SW 1271 (cell line): Measurements from ENCODE around the gene JUN.
"Not testable (repeated sequence)": the region's sequence is repeated elsewhere in the genome, so short reads cannot be mapped to it uniquely, and the experiment has no call there.

Experiments used
- DNase-seq, 2 experiments: peaks; one replicate each; lab custom pipeline; 2025; lab: John Stamatoyannopoulos, UW

The JUN gene

DNA sequence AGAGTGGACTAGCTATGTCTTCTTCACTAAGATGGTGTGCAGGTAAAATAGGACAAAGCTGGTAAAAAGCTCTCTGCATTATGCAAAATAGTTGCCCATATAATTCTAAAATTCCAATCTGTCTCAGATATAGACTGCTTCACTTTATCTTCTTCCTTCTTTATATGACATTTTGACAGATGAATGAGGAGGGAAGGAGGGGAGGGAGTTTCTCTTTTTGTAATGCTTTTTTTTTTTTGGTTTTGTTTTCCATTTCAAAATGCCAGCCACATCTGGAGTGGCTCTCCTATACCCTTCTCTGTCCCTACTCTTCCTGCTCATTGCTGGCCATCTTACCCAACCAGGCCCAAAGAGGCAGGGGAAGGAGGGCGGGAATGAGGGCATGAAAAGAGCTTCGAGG is 24.2 kb upstream of the JUN start:
- no peak for DNase-seq

DNA sequence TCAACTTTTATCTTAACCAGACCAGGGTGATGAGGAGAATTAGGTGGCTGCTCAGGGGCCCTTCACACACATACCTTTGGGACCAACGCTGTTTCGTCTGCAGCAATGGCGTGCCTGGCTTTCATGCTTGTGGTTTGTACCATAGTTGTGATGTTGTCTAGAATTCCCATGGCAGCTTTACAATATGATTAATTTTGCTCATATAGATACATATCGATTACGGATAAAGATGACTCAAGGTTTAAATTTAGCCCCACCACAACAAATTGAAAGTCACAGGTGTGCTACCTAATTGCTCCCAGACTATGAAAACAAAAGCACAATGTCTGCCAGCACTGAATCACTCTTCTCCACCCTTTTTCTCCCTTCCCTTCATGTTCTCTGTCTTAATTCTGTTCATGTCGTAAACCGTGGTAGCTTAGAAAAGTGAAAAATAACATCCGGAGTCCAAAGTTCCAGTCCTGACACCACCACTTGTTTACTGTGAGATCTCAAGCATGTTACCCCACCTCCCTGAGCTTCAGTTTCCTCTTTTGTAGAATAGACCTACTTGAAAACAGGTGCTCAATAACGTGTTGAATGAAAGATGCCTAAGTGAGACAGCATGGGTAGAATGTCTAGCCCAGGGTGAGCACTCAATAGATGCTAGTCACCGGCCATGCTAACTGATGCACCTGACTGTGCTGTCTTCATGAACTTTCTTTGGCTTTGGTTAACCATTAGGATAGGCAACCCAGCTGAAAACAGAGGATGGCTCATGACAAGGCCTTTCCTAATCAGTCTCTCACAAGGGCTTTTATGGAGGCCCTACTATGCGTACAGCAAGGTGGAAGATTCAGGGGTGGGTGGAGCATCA is 22.1 kb upstream of the JUN start:
- no peak for DNase-seq

DNA sequence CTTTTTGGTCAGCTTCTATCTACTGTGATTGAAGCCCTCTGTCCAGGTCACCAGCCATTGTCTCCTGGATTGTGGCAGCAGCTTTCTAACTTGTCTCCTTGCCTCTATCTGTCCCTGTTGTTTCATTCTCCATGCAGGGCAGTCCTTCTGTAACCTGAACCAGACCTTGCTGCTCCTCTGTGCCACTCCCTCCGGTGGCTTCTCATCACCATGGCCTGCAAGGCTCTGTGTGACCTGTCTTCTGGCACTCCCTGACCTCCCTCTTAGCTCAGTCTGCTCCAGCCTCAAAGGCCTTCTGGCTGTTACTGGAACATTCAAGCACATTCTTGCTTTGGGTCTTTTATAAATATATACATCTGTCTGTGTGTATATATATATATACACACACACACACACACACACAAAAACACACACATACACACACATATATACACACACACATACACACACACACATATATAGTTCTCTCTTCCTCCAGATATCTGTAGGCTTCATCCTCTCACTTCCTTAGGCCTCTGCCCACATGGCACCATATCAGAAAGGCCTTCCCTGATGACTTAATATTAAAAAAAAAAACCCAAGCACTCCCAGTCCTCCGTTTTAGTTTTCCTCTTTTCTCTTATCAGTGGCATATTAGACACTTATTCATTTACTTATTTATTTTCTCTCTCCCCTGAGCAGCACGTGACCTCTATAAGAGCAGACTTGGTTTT is 21.2 kb upstream of the JUN start:
- no peak for DNase-seq

DNA sequence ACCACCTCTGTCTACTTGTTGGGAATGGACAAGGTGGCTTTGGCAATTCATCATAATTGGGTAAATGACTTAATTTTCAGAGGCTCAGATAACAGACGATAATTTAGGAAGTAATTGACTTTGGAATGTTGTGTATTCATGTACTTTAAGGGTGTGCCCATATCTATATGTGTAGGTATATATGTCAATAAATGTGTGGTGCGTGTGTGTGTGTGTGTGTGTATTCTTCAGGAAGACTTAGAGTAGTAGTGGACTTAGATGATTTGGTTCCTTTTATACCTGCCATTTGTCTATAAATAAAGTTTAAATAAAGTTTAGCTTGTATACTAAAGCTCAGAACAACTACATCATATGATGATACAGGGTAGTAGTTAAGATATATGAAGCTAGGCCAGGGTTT is 20.0 kb upstream of the JUN start:
- no peak for DNase-seq

DNA sequence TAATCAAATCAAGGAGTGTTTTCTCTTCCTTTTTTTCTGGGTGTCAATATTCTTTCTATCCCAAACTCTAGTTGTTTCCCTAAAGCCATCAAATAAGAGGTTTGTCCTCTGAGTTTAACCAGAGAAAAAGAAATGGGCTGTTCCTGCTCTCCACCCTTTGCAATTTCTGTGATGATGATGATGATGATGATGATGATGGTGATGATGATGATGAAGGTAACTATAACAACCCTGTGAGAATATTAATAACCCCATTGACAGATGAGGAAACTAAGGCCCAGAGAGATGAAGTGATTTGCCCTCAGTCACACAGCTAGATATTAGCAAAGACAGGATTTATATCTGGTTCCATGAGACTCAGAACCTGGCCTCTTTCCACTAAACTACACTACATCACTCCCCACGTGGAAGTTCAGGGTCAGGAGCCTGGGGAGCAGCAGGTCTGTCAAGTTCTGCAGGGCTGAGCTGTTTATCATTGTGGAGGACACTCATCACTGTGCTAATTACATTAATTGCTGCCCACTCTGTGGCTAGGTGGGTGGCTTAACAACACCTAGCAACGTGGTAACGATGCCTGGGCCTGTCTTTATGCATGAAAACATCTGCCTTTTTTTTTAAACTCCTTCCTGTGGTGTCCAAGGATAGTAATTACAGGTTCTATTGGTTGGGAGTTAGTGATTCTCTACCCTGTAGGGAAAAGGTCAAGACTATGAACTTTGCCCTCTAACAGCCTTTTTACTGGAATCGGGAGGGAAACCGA is 19.0 kb upstream of the JUN start:
- DNase-seq = no peak

DNA sequence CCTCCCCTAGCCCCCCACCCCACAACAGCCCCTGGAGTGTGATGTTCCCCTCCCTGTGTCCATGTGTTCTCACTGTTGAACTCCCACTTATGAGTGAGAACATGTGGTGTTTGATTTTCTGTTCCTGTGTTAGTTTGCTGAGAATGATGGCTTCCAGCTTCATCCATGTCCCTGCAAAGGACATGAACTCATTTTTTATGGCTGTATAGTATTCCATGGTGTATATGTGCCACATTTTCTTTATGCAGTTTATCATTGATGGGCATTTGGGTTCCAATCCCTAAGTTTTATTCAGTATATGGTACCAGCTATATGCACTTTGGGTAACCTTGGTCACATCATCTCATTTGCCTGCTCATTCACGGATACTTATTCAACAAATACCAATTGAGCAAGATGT is 17.4 kb upstream of the JUN start:
- not testable (repeated sequence) for DNase-seq

DNA sequence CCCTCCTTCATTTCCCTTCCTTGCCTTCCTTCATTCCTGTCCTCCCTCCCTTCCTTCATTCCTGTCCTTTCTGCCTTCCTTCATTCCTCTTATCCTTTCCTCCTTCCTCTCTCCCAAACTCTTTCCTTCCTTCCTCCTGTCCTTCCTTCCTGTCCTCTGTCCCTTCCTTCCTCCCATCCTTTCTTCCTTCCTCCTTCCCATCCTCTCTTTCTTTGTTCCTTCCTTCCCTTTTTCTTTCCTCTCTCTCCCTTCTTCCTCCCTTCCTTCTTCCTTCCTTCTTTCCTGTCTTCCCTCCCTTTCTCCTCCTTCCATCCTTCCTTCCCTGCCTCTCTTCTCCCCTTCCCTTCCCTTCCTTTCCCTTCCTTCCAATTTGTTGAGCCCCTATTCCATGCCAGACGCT is 15.8 kb upstream of the JUN start:
- DNase-seq = no peak

DNA sequence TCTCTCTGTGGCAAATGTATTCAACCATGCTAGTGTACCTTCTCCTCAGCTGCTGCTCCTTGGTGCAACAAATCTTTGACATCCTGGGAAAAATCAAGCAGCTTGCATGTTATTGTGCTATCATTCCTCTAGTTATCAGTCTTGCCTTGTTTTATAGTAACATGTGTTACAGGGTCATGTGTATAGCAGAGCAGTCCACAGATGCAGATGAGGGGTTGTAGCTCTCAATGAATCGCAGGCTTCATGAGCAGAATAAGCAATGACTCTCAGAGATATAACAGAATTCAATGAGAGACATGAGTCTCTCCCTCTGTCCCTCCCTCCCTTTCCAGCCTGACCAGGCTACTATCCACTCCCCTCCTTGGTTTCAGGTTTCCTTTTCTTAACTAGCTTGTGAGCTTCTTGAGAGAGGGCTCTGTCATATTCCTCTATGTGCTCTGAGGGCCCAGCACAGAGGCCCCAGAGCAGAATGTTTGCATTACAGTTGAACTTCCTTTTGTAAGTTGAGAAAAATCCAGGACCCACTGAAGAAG is 15.1 kb upstream of the JUN start:
- DNase-seq = no peak

DNA sequence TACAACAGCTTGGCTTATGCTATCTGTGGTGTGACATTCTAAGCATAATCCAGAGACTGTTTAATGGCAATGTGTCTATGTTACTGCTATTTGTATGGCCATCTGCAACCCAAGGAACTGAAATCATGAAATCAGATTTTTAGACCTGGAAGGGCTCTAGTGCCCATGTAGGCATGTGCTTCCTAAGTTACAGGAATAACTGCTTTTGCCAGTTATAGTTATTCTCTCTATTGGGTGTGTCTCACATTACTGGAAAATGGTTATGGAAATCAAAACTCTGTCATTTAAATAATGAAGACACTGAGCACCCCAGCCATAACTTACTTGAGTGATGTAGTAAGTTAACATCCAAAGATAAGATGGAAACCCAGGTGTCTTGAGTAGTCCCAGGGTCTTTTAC is 12.6 kb upstream of the JUN start:
- DNase-seq = no peak

DNA sequence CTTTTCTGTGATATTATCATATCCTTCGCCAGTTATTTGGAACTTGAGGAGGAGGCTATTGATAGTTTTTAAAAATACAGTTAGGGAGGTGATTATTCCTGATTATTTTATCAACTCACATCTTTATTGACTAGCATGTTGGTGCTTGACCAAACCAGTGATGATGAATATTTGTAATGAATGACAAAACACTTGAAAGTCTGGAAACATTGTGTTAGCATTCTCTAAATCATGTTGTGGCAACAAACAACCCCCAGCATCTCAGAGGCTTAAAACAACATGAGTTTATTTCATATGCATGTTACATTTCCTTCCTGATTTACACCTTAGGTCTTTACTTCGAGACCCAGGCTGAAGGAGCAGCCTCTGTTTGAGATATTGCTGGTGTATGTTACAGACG is 10.7 kb upstream of the JUN start:
- no peak for DNase-seq

DNA sequence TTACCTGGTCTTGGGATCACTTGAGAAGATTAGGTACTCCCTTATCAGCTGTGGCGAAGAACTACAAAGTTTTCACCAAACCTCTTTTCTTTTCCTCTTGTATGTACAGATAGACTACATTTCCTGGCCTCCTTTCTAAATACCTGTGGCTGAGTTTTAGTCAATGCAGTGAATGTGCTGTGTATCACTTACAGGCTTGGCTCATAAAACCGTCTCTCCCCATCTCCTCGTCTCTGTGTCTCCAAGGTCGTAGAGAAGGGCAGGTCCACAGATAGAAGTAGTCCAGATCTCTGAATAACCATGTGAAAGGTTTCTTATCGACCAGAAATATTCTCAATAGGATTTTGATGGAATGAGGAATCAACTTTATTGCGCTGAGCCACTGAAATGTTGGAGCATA is 9.0 kb upstream of the JUN start:
- DNase-seq = no peak

DNA sequence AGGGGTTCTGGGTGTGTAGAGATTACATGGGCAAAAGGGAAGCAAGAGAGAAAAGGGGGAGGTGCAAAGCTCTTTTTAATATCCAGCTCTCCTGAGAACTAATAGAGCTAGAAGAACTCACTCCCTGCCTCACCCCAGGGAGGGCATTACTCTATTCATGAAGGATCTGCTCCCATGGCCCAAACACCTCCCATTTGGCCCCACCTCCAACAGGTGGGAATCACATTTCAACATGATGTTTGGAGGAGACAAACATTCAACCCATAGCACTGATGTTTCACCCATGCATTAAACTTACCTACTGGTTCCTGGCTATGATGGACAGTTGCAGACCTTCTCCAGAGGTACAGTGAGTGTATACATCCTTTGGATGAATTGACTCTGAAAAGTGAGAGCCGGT is 7.3 kb upstream of the JUN start:
- no peak for DNase-seq

DNA sequence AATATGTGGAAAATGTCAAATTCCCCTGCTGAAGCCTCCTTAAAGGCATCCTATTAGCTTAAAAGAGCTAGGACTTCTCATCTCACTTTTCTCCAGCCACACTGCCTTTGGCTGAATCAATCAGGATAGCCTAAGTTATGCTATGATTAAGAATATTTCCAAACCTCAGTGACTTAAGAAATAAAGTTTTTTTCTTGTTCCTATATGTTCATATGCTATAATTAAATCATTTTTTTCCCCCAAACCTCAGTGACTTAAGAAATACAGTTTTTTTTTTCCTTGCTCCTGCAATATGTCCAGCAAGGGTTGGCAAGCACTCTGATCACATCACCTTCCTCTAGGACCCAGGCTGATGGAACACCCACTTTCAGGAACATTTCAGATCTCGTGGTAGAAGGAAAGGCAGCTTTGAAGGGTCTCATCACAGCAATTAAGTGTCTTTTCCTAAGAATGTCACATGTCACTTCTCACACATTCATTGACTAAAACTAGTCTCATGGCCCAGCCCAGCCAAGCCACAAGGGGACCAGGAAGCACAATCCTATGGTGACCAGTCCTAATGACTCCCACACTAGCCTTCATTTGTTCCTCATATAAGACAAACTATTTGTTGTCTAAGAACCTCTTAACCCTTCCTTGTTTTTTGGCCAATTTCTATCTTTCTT is 6.3 kb upstream of the JUN start:
- no peak for DNase-seq

DNA sequence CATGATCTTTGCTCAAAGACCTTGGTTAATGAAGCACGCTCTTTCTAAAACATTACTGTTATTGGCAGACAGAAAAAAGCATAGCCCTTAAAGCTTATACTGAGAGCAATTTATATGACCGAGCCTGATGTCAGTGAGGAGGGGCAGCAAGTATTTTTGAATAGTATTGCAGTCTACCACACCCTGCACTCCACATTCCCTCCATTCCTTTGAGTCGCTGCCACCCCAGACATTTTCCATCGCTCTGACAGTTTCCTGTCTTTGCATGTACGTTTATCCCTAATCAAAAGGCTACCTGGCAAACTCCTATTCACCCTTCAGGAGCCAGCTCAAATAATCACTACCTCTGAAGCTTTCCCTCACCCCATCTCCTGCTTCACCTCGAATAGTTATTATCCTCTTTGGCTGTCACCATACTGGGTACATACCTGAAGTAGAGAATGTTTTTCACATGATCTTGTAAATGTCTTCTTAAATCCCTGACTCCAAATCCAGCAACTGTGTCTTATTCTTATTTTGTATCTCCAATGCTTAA is 5.5 kb upstream of the JUN start:
- DNase-seq = no peak

DNA sequence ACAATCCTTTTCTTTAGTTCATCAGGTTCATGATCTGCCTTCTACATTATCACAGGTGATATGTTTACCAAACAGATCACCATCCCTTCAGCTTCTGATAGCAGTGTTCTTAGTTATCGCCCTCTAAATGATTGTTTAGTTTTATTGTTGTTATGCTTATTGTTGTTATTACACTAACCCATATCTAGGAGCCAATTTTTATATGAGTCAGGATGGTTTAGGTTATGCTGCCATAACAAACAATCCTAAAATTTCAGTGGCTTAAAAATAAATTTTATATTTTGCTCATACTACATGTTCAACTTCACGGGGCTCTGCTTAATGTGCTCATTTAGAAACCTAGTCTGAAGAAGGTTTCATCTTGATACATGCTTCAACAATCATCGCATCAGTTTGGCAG is 4.4 kb upstream of the JUN start:
- DNase-seq = no peak

DNA sequence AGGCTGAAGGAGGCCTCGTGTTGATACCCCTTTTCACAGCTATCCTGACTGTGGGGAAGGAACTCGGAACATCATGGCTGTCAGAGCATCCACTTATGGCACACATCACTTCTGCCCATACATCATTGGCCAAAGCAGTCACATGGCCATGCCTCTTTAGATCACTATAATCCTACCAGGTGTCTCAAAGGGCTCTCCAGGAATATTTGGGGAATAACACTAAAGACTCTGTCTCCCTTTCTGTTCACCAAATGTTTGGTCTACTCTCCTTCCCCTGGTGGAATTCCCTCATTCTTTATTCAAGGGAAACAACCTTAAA is 3.0 kb upstream of the JUN start:
- DNase-seq = no peak

DNA sequence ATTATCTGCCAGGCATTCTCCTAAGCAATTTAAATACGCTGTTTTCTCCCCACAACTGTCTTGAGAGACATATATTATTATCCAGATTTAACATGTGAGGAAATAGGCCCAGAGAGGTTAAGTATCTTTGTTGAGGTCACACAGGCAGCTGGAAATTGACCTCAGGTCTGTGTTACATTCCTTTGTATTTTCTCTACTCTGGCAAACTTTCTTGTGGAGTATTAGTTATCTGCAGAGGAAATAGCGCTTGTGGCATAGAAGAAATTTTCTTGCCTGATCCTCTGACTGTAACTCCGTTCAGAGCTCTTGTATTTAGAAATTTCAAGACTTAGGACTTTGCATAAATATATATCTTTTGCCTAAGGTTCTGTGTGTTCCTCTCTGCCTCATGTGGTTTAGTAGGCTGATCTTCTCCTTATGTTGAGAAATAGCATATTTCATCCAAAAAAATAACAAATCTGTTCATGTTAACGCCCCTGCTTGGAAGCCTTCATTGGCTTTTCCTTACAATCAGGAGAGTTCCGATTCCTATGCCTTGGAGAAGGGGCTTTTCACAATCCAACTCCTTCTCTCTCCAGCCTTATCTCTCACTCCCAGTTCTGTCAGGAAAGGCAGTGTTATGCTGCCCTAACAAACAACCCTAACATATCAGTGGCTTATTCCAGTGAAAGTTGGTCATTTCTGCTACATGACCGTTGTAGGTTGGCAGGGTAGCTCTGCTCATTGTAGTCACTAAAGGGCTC is 2.5 kb upstream of the JUN start:
- DNase-seq = no peak

DNA sequence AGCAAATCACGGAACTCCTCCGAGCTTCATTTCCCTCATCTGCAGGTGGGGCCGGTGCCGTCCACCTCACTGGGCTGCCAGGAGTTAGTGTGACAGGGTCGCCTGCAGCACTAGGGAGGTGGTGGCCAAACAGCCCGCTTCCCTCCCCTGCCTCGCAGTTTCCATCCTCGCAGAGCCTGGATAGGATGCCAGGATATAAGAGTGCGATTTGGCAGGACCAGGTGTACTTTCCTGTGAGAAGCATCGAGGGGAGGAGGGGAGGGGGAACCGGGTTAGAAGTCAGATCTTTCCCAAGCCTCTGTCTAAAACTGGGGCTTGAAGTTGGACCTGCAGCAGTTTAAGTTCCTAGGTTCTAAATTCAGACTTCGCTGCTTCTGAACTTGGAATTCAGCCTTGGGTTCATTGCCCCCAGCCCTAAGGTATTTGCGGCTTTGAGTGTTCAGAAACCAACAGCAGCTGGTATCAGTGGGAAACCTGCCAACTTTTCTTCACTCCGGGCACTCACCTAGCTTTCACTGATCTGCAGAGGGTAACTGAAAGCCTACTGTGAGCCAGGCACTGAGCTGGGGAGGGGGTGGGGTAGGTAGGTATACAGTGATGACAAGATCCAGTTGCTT is 1.7 kb upstream of the JUN start:
- DNase-seq = peak in 1 of 2 experiments; percentile 40

DNA sequence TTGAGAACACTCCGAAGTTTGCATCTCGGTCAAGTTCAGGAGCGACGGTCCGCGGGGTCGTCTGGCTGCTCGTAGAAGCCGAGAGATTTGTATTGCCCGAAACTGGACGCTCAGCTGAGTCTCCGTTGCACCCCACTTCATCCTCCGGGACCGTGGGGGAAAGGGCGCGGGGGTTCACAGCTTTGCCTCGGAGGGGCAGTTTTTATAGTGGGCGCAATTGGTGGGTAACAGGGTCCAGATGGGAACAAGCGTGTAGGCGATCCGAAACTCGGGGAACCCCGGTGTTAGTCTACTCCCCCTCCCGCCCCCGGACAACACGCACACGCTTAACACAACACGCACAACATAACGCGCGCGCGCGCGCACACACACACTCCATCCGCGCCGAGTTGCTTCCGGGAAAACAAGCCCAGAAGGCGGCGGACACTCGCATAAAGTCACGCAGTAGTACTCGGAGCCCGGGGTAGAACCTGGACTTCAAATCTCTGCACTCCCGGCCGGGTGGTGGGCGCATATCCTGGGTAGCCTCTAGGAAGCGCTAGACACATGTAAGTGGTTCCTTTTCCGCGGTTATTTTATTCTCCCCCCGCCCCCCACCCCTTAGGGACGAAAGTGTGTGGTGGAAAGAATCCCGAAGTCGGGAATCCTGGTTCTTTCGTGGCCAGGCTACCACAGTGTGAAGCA is 1.1 kb upstream of the JUN start:
- DNase-seq = peak; percentile 38 to 80
